Mucosa of descending colon (tissue), 3 donors: ENCODE data around the gene RPL37A. TPM values are rescaled to one million over a fixed set of nuclear protein-coding genes. Genes with fewer than 3 reads are reported as not detected.

Experiments
- ATAC-seq: fragments of 200-7000 bp; cut with Tn5 transposase; one replicate; pipeline ENCODE4 v1.9.1; 2020; ENCODE audit warnings: mild to moderate bottlenecking, moderate library complexity
- DNase-seq, 3 donors: peaks; one replicate each; pipeline ENCODE4 v3.0.0-alpha.2; 2020
- H3K36me3 ChIP-seq: fragments of 200-600 bp; one replicate; pipeline ENCODE4 v1.8.0; 2021; ENCODE audit warnings: low read depth, mild to moderate bottlenecking
- H3K4me1 ChIP-seq: fragments of 200-600 bp; one replicate; pipeline ENCODE4 v1.8.0; 2021; ENCODE audit warnings: low read depth, mild to moderate bottlenecking
- H3K4me3 ChIP-seq: fragments of 200-600 bp; one replicate; pipeline ENCODE4 v1.8.0; 2021; ENCODE audit warnings: mild to moderate bottlenecking
- H3K9me3 ChIP-seq: fragments of 200-600 bp; one replicate; pipeline ENCODE4 v1.8.0; 2021; ENCODE audit warnings: mild to moderate bottlenecking
- intact Hi-C, 2 donors: fragments of 100-400 bp; cut with DNase I in 1 of 2; cut with micrococcal nuclease in 1 of 2; formaldehyde crosslinking; loops; one replicate each; pipeline versions ENCODE4 v1.11.0 to v1.11.1; 2022; cut with DNase I, micrococcal nuclease
- total RNA-seq, 3 donors: library from RNA; stranded (reverse); fragmentation: NEBNext Ultra II Directional in 2 of 3; extraction: Animal tissue kit (Norgen Biotek cat#: 25700) in 2 of 3; gene quantifications; one replicate each; pipeline versions ENCODE4 v1.2.1 to v1.2.4, GENCODE V29; 2021 to 2023
- TF ChIP-seq, protein P1 (sequence below): fragments of 200-600 bp; IDR thresholded peaks from one replicate; pipeline ENCODE4 v1.8.0; 2022; ENCODE audit warnings: antibody characterized with exemption, mild to moderate bottlenecking
- donor health status: DM: no; HTN: no; CAD: no; lungs with moderate emphysema.
- donor health status: DM: no; HTN: no; CAD: no.
- donor health status: DM: no; HTN: yes; CAD: no.

Gene RPL37A
- total RNA-seq, 3 donors from 2014 or later: 1,908 to 2,059 (median 1,949) TPM

DNA sequence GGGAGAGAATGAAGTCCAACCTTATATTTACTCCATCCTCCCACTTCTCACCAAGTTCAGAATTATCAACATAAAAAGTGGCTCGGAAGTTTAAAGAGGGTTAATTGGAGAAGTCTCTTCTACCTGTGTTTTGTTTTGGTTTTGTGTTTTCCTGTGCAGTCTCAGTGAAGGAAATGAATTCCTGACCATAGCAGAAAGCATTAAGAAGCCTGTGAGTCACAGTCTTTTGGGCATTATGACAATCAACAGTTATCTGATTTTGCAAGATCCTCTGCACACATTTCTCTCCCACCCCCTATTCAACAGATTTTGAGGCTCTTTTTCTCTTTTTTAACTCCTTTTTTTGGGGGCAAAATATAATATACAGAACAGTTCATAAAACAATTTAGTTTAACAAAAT is 8.6 kb upstream of the RPL37A start:
- intact Hi-C loops: no loop called here
- ATAC-seq (no peak), DNase-seq (no peak)
- TF ChIP-seq, protein P1, sequence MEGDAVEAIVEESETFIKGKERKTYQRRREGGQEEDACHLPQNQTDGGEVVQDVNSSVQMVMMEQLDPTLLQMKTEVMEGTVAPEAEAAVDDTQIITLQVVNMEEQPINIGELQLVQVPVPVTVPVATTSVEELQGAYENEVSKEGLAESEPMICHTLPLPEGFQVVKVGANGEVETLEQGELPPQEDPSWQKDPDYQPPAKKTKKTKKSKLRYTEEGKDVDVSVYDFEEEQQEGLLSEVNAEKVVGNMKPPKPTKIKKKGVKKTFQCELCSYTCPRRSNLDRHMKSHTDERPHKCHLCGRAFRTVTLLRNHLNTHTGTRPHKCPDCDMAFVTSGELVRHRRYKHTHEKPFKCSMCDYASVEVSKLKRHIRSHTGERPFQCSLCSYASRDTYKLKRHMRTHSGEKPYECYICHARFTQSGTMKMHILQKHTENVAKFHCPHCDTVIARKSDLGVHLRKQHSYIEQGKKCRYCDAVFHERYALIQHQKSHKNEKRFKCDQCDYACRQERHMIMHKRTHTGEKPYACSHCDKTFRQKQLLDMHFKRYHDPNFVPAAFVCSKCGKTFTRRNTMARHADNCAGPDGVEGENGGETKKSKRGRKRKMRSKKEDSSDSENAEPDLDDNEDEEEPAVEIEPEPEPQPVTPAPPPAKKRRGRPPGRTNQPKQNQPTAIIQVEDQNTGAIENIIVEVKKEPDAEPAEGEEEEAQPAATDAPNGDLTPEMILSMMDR: no peak
- Histone ChIP-seq H3K36me3 (no peaks in the 10 kb centered on the region), H3K4me3 (no peak overlapping the region), H3K4me1 (no peaks in the 10 kb centered on the region), H3K9me3 (no peaks in the 10 kb centered on the region)

DNA sequence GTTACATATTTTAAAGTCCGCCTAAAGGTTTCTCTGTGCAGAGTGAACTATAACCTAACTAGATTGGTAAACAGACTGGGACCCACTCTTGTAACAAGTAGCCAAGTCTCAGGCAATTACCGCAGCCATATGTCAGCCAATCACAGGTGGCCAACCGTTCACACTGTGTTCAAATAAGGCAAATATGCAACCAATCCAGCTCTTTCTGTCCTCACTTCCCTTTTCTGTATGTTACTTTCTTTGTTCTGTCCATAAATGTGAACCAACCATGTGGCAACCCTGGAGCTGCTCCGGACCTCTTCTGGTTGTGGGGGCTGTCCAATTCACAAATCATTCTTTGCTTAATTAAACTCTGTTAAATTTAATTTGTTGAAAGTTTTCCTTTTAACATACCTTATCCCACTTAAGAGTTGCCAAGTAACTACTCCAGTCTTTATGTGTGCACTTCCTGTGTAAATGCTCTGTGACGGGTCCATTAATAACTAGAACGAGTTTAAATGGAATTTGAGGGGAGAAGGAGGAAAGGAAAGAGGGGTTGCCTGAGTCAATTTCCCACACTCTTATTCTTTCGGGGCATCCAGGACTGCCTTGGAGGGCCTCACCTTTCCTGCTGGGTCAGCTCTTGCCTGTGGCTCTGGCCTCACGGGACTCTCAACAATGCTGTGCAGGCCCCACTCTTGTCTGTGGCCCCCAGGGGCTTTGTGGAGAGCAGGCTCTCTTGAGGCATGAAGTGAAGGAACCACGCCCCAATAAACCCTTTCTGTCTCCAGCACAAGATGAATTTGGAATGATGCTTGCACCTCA is 6.6 kb upstream of the RPL37A start:
- no peak for DNase-seq
- intact Hi-C loops: no loop called here
- no peaks in the 10 kb centered on the region for H3K9me3 ChIP-seq
- H3K4me1 ChIP-seq: no peaks in the 10 kb centered on the region
- no peak overlapping the region for H3K4me3 ChIP-seq
- TF ChIP-seq, protein P1: no peak
- H3K36me3 ChIP-seq: no peaks in the 10 kb centered on the region
- peak; percentile 13 for ATAC-seq

DNA sequence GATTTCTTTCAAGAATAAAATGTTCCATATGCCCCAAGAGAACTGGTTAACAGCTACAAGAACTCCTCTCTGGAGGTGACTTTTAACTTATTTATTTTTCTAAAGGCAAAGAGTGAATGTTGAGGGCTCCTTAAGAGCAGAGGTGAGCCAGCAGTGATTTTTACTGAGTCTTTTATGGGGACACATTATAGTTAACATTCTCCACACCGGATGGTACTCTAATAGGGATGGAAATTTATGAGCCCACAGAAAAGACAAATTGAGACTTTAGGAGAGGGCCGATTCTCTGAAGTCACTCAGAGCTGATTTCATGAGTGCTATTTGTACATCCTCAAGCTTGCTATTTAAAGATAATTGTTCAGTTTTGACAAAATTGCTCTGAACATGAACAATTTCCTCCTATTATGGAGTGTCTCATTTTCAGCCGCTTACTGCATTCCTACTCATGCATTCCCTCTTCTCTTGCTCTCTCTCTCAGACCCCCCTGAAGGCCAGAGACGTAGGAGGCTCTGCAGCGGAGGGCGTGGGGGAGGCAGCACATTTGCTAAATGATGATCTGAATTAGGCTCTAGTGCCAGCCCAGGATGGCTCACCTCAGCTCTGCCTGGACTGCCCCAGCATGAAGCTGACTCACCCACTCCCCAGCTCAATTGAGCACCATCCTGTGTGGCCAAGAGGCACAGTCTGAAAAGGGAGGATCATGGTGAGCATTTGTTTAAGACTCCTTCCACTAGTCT is 5.9 kb upstream of the RPL37A start:
- Histone ChIP-seq H3K4me1 (no peaks in the 10 kb centered on the region), H3K4me3 (no peak overlapping the region), H3K9me3 (no peaks in the 10 kb centered on the region), H3K36me3 (no peaks in the 10 kb centered on the region)
- TF ChIP-seq, protein P1: no peak
- intact Hi-C loops: no loop called here
- no peak for DNase-seq
- no peak for ATAC-seq

DNA sequence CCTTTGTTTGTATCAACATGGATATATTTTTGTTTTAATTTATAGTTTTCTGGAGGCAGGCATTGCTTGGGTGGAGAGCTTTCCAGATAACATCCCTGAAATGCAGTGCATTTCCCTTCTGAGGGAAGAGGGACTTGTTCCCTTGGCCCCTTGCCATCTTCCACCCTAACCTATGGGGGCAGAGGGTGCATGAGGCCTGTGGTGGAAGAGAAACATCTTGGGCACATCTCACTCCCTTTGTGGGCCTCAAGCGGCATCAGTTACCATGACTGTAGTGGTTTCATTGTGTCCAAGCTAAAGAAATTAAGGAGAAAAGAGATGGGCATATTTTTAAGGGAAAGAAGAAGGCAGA is 5.3 kb upstream of the RPL37A start:
- ATAC-seq (no peak), DNase-seq (no peak)
- H3K9me3 ChIP-seq: no peaks in the 10 kb centered on the region
- H3K4me1 ChIP-seq: no peaks in the 10 kb centered on the region
- H3K36me3 ChIP-seq: no peaks in the 10 kb centered on the region
- H3K4me3 ChIP-seq: no peak overlapping the region
- intact Hi-C loops: no loop called here
- TF ChIP-seq, protein P1: no peak

DNA sequence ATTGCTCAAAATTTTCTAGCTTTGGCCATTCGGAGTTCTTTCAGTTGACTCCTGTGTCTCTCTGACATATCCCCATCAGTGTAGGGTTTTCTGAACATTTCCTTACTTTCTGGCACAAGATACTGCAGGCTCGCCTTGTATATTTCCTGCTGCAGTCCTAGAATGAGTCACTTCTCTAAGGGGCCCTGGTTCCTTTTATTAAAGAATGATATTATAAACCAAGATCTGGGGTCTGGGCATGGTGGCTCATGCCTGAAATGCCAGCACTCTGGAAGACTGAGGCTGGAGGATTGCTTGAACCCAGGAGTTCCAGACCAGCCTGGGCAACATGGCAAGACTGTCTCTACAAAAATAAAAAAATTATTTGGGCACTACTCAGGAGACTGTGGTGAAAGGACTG is 3.0 kb upstream of the RPL37A start:
- DNase-seq: no peak
- TF ChIP-seq, protein P1: no peak
- ATAC-seq: no peak

More for the DNA sequence above, 3.0 kb upstream of the RPL37A start:
- H3K9me3 ChIP-seq: no peaks in the 10 kb centered on the region
- H3K4me1 ChIP-seq: peaks cover 12% of the 10 kb centered on the region
- H3K36me3 ChIP-seq: no peaks in the 10 kb centered on the region
- no peak overlapping the region for H3K4me3 ChIP-seq
- intact Hi-C loops: no loop called here
